Stimulated activated naive CD4-positive, alpha-beta T cell treated with Interleukin-2 at 50 U/mL for 16 hours (primary cell): ENCODE measurements around the gene TEKT5.
"Not testable (repeated sequence)": the region's sequence is repeated elsewhere in the genome, so short reads cannot be mapped to it uniquely, and the experiment has no call there.

ENCODE experiments used
- DNase-seq: peaks from one replicate; lab custom pipeline; 2025; lab: John Stamatoyannopoulos, UW

The TEKT5 gene

DNA sequence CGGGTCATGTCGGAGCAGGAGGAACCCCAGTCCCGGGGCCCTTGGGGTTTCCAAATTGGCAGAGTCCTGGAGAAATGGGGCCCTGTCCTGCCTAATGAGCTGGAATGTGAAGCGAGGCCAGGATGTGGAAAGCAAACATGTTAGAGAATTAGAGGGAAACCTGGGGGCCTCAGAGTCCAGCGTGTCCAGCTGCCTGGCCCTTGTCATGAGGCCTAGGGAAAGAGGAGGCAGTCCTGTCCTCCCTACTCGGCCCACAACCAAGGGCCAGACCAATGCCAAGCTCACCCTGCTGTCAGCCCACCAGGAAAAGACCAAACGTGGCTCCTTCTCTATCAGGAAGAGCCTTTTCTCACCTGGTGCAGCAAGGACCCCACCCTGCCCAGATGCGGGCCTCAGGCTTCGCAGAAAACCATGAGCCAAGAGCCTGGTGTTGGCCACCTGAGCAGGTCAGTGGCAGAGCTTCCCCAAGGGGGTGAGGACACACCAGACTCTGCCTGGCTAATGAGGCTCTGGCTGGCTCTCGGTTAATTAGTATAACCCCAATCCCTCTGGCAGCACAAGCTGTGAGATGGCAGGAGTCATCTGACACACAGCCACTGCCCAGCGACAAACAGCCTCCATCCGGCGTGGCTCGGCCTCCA is 10.1 kb downstream of the TEKT5 start:
- DNase-seq = no peak

DNA sequence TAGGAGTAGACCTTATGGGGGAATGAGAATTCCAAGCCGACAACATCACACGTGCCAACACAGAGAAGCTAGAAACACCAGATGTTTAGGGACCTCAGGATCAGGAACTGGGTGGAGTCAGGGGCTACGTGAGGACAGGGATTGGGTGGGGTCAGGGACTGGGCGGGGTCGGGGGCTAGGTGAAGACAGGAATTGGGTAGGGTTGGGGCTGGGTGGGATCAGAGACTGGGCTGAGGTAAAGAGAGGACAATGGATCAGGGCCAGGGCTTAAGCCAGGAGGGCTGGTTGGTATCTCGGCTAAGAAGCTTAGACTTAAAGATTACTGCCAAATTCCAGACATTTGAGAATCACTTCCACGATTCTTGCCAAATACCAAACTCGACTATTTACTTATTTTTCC is 11.6 kb downstream of the TEKT5 start:
- no peak for DNase-seq

DNA sequence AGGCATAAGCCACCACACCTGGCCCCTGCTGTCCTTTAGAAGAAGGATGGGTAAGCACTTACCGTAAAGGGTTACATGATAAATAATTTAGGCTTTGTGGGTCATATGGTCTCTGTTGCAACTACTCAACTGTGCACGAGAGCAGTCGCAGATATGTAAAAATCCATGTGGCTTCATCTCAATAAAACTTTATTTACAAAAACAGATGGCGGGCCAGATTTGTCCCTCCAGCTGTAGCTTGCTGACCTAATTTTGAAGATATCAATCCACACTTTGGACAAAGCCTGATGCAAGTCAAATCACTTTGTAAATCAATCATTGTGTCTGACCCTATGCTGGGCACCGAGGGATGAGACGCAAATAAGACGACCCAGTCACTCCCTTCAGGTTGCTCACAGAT is 12.1 kb downstream of the TEKT5 start:
- DNase-seq = no peak

DNA sequence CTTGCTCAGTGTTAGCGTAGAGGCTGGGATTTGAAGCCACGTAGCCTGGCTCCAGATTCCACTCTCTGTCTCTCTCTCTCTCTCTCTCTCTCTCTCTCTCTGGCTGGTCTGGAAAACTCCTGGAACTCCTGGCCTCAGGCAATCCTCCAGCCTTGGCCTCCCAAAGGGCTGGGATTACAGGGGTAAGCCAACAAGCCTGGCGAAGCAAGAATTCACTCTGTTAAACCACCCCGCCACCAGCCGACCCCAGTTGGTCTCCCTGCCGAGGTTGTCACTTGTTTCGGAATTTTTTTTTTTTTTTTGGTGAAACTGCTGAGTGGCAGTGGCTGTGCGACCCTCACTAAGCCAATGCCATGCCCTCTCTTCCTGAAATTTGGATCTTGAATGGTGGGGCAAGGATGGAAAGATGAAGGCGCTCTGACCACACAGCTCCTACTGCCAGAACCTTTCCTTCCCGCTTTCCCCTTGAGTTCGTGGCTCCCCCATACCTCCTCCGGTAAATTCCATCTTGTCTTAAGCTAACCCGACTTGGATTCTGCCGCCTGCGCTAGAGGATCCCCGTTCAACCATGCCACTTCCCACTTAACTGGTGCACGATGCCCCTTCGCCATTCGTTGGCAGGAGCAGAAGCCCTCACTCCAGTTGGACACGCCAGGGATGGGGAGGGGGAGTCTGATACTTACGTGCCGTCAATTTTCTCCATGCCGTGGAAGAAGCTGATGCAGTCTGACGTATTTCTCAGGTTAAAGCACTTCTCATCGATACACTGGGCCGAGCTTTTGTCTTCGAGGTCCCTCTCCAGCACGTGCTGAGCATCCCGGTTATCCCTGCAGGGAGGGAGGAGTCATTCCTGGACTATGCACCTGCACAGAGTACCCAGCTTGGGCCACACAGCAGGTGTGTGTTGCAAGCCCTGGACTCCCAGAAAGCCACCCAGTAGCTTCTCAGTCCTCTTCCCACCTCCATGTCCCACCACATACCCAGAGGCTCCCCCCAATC is 13.1 kb downstream of the TEKT5 start:
- no peak for DNase-seq

DNA sequence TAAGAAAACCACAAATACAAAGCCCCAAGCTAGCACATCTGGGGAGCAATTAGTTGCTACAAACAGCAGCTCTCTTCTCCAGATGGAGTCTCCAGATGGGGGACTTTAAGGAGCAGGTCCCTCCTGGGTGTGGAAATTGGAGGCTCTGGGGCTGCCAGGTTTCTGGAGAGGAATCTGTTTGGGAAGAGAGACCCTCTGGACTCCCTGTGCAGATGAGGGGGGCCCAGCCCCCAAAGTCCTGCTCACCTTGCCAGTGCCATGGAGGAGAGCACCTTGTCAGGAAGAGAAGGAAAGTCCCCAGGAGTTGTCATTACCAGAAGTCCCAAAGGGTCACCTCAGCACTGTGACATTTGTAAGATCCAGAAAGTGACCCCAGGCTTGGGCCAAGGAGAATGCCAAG is 14.8 kb downstream of the TEKT5 start:
- no peak for DNase-seq

DNA sequence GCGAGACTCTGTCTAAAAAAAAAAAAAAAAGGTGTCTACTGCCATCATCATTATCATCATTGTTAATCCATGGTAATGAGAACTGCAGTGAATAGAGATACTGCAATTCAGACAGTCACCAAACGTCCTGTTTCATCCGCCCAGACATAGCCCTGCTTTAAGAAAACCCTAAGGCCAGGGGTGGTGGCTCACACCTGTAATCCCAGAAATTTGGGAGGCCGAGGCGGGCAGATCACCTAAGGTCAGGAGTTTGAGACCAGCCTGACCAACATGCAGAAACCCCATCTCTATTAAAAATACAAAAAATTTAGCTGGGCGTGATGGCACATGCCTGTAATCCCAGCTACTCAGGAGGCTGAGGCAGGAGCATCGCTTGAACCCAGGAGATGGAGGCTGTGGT is 15.3 kb downstream of the TEKT5 start:
- DNase-seq = not testable (repeated sequence)

DNA sequence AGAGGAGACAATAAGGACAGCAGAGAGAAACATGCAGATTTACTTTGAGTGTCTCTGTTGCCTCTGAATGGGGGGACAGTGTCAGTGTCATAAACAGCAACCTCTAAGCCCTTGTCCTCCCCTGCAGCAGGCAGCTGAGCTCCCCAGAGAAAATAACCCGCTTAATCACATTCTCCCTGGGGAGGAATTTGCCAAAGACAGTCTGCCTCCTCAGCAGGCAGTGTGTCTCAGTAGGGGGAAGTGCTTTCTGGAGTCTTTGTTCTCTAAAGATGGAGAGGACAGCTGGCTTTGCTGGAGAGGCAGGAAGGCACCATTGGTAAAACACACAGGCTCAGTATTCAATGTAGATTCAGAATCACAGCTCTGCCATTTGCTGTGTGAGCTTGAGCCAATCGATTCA is 16.1 kb downstream of the TEKT5 start:
- DNase-seq = no peak

DNA sequence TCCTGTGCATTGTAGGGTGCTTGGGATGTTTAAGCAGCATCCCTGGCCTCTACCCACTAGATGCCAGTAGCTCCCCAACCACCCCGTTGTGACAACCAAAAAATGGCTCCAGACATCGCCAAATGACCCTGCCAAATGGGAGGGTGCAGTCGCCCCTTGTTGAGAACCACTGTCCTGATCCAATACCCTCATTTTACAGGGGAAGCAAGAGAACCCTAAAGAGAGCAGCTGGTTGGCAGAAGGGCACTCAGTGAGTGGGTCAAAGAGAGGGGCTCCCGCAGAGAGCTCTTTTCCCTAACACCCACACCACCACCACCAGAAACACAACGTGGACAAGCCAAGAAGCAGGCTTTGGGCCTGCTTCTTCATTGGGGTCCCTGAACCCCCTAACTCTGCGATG is 18.4 kb downstream of the TEKT5 start:
- no peak for DNase-seq

DNA sequence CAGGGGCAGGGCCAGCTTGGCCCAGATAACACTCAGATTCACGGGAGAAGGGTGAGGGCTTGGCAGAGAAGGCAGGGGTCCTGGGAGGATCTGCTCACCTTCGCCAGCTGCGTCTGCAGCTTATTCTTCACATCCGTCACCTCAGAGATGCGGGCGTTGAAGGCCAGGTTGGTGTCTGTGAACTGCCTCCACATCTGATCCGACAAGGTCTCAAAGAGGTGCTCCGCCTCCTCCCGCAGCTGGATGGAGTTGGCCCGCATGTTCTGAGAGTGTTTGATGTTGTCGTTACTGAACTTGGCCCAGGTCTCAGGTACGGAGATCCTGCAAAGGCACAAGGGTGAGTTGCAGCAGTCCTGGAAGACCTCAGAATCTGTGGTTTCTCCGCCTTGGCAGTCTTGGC is 18.9 kb downstream of the TEKT5 start:
- DNase-seq = no peak

DNA sequence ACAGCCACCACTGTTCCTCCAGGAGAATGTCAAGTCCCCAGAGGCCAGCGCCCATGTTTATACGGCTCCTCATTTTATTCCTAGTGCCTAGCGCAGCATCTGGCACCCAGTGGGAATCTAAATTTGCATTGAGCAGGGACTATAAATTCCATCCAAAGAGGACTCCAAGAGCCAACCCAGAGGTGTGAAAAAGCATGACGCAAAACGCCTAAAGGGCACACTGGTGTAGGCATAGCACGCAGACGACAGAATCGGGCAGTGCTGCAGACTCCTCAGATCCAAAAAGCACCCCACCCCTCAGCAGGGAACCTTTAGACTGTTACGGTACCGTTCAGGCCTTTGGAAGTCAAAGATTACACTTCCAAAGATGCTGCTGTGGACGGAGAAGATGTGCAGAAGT is 19.5 kb downstream of the TEKT5 start:
- DNase-seq = no peak

DNA sequence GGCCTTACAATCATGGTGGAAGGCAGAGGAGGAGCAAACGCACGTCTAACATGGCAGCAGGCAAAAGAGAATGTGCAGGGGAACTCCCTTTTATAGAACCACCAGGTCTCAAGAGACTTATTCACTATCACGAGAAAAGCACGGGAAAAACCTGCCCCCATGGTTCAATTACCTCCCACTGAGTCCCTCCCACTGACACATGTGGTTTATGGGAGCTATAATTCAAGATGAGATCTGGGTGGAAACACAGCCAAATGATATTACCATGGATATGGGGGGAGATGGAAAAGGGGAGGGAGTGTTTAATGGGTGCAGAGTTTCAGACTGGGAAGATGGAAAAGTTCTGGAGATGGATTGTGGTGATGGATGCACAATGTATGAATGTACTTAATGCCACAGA is 23.0 kb downstream of the TEKT5 start:
- no peak for DNase-seq

DNA sequence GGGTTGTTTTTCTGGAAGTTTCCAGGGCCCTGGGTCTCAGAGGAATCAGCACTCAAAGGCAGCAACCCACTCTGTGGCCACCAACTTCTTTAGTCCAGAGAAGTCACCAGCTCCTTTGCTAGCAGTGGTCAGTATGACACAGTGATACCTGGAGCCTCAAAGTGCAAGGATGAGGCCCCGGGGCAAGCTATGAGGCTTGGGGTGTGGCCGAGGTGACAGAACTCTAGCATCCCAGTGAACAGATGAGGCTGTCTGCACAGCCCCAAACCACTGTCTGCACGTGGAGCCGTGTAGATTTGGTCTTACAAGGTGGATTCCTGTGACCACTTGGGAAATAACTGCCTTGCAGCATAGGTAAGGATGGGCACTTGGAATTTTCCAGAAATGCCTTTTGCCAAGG is 24.9 kb downstream of the TEKT5 start:
- no peak for DNase-seq

DNA sequence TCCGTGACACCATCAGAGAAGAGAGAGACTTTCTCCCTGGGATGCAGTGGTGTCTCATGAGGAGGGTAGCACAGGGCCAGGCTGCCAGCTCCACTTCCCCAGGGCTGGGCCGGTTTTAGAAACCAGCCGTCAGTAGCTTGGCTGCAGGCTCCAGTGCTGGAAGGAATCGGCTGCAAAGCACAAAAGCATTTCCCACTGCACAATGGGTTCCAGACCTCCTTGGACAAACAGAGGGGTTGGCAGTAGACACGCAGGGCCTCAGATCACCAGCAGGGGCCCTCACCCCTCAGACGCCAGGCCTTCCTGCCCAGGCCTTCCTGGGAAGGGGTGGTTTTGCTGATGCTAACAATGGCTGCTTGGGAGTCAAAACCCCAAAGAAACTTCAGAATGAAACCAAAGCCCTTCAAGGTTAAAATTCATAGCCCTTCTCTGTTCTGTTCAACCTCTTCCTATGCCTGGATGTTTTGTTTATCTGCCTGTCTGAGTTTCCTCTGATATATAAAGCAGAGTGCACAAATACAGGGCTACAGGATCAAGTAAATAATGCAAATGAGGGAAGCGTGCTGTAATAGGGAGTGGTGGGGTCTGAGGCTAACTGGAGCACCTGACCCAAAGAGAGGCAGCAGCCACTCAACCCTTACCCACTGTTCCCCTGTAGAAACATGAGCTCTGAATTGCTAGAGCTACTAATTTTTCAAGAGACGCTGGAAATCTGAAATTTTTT is 26.2 kb downstream of the TEKT5 start:
- DNase-seq = no peak

DNA sequence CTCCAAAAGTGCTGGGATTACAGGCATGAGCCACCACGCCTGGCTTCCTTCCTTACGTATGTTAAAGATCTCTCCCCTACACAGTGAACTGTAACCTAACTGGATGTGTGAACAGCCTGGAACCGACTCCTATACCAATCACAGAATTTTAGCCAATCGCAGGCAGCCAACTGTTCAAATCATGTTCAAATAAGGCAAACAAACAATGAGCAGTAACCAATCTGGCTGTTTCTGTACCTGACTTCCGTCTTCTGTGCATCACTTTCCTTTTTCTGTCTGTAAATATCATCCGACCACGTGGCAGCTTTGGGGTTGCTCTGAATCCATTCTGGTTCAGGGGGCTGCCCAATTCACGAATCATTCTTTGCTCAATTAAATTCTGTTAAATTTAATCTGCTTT is 27.5 kb downstream of the TEKT5 start:
- DNase-seq = no peak

DNA sequence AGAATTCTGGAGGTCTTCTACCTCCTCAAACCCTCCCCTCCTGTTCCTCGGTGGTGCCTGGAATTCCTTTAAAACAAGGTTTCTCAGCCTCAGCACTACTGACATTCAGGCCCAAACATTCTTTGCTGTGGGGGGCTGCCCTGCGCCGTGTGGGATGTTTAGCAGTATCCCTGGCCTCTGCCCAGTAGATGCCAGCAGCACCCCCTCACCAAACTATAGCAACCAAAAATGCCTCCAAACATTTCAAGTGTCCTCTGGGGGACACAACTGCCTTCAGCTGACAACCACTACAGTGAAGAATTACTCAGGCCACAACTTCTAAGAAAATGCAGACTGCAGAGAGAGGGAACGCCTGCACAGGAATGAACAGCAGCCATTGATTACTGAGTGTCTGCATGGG is 28.4 kb downstream of the TEKT5 start:
- DNase-seq = no peak

DNA sequence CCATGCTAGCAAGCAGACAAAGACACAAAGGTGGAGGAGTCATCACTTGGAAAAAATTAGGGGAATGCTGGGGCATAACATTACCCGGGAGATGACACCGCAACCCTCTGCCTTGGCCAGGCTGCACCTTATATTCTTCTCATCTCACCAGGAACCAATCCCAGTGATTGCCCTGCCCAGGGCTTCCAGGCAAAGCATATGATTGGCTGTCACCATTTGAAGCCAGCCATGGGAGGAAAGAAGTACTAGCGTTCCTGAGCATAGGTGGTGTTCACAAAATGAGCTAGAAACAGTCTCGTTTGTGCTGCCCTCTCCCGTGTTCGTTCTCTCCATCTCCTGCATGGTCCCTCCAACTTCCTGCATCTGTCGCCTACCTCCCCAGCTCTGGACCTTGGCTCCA is 29.6 kb downstream of the TEKT5 start:
- DNase-seq = no peak

DNA sequence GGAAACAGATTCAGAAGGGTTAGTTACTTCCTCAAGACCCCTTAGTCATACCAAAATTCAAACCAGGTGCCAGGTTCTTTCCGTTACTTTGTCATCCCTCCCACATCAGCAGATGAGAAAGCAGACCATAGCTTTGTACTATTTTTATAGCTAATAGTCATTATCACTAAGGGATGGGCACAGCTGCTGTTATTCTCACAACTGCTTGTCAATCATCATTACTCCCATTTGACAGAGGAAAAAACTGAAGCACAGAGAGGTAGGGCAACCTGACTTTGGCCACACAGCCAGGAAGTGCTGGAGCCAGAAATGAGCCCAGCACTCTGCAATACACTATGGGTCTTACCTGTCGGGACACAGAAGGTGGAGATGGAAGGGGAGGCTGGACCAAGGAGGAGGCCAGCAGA is 30.0 kb downstream of the TEKT5 start:
- DNase-seq = no peak

DNA sequence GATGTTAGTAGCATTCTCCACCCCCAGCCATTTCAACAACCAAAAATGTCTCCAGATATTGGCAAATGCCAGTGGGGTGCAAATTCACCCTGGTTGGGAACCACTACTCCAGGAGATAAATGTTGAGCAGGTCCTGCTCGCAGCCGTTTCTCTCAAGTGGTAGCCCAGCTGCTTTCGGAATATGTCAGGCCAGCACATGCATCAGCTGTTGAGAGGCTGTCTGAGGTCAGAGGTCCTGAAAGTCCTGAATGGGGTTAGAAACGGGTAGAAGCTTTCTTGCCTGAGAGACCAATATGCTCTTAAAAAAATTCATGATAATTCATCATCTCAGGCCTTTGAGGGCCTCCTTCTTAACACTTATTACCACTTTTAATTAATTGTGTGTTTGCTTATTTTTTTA is 31.0 kb downstream of the TEKT5 start:
- no peak for DNase-seq

DNA sequence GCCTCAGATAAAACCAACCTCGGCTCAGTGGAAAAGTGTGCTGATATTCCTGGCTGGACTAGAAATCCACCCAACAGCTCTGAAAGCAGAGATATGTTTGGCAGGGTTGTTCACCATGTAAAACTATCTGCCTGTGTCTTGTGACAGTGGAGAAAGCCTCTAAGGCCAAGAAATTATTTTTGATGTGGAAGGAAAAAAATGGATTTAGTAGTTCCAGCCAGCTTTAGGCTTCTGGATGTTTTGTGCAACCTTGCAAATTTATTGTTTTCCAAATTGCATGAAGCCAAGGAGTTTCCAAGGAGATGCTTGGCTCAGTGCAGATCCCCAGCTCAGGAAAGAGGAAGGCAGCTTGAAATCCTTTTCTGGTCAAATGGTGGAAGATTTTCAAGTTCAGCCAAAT is 31.6 kb downstream of the TEKT5 start:
- no peak for DNase-seq

DNA sequence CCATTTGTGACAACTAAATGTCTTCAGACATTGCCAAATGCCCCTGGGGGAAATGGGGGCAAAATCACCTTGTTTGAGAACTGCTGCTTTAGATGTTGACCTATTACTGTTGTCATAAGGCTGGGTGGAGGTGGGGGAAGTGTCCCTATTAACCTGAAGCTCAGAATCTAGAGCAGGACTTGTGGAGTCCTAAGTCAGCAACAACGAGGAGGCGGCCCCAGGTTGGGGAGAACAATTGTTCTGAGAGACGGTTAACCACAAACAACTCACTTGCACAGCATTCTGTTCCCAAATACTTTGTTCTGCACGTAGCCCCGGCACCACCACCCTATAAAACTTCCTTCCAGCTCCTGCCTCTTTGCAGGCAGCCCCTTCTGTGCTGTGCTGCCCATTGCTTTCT is 32.5 kb downstream of the TEKT5 start:
- no peak for DNase-seq

DNA sequence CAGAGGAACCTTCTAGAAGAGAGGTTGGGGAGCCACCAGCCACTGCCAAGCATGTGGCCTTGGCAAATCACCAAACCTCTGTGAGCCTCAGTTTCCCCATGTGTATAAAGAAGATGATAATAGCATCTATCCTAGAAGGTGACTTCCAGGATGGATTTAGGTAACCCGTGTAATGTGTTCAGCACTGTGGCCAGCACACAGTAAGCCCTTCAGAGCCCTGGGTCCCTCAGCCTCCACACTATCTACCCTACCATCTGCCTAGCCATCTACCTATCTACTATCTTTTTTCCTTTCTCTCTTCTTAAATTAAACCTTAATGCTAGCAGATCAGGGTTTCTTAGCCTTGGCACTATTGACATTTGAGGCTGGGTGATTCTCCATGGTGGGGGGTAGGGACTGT is 33.0 kb downstream of the TEKT5 start:
- DNase-seq = no peak

DNA sequence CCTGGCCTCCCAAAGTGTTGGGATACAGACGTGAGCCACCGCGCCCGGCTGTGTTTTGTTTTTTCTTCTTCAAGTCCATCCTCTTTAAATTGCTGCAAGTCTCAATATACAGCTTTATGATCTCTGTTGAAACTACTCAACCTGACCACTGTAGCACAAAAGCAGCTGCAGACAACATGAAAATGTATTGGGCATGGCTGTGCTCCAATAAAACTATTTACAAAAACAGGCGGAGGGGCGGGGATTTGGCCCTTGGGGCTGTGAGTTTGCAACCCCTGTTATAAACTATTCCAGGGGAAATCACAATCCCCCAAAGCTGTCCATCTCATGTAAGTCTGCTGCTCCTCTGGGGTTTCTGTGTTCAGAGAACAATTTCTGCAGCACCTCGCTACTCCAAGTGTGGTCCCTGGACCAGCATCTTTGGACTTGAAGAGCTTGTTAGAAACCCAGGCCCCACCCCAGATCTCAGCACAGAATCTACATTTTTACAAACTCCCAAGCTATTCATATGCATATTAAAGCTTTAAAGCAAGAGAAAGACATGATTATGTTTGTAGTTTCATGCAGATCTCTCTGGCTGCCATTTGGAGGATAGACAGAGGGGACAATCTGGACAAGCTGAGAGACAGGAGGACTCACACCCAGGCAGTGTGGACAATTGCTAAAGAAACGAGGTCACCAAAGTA is 33.6 kb downstream of the TEKT5 start:
- DNase-seq = no peak
